Ascending aorta (tissue), 2 donors: ENCODE data around the gene MTM1. TPM values are rescaled to one million over a fixed set of nuclear protein-coding genes. Genes with fewer than 3 reads are reported as not detected.
A peak's percentile ranks its signal among the peaks of the same experiment; 100 is the strongest.

Source experiments
- DNase-seq, 2 donors: peaks; one replicate each; pipeline ENCODE4 v3.0.0-alpha.2; 2019; ENCODE audit warnings: low spot score in 2 of 2
- H3K27ac ChIP-seq, 2 donors: fragments of 200-600 bp; sonication (generic); one replicate each; pipeline ENCODE4 v1.5.1; 2016 to 2017; ENCODE audit warnings: mild to moderate bottlenecking in 1 of 2
- H3K27me3 ChIP-seq: fragments of 200-600 bp; sonication (generic); one replicate; pipeline ENCODE4 v1.5.1; 2017
- H3K36me3 ChIP-seq, 2 donors: fragments of 200-600 bp; sonication (generic); one replicate each; pipeline ENCODE4 v1.5.1; 2016
- H3K4me1 ChIP-seq, 2 donors: fragments of 200-600 bp; sonication (generic); one replicate each; pipeline ENCODE4 v1.5.1; 2016 to 2017; ENCODE audit warnings: mild to moderate bottlenecking in 1 of 2
- H3K4me3 ChIP-seq, 2 donors: fragments of 200-600 bp; sonication (generic); one replicate each; pipeline ENCODE4 v1.5.1; 2016 to 2017; ENCODE audit warnings: mild to moderate bottlenecking in 1 of 2
- H3K9me3 ChIP-seq, 2 donors: fragments of 200-600 bp; sonication (generic); one replicate each; pipeline ENCODE4 v1.5.1; 2016
- intact Hi-C: fragments of 100-400 bp; cut with DNase I; formaldehyde crosslinking; loops from one replicate; pipeline ENCODE4 v1.15.1; 2023
- total RNA-seq: library from RNA; depleted of rRNA; stranded (reverse); fragments of >200 nt; gene quantifications from one replicate; pipeline ENCODE4 v1.1.0, GENCODE V29; 2016
- TF ChIP-seq, protein P1 (sequence below), 3 experiments: fragments of 200-600 bp in 2 of 3; fragments of 450-650 bp in 1 of 3; sonication (generic) in 2 of 3; IDR thresholded peaks; one replicate each; pipeline ENCODE4 v1.5.1; 2016 to 2019; ENCODE audit warnings: antibody characterized with exemption in 3 of 3, mild to moderate bottlenecking in 1 of 3, moderate library complexity in 1 of 3

MTM1 gene
- total RNA-seq, 1 donor from 2014 or later = 7.3 TPM

DNA sequence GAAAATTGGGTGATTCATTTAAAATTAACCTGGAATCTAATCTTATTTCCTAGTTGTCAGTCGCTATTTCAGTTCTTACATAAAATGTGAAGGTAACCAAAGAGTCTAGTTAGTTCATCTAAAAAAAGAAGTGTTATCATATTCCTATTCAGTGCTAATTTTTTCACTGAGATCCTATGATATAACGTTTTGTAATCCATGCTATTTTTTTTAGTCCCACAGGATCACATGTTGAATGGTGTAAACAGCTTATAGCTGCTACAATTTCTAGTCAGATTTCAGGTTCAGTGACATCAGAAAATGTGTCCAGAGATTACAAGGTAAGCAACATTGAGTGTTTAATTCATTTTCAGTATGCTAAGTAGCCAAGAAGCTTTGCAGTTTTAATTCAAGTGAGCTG lies 130.6 kb downstream of the MTM1 start:
- no peaks in the 10 kb centered on the region for H3K9me3 ChIP-seq
- TF ChIP-seq, protein P1, sequence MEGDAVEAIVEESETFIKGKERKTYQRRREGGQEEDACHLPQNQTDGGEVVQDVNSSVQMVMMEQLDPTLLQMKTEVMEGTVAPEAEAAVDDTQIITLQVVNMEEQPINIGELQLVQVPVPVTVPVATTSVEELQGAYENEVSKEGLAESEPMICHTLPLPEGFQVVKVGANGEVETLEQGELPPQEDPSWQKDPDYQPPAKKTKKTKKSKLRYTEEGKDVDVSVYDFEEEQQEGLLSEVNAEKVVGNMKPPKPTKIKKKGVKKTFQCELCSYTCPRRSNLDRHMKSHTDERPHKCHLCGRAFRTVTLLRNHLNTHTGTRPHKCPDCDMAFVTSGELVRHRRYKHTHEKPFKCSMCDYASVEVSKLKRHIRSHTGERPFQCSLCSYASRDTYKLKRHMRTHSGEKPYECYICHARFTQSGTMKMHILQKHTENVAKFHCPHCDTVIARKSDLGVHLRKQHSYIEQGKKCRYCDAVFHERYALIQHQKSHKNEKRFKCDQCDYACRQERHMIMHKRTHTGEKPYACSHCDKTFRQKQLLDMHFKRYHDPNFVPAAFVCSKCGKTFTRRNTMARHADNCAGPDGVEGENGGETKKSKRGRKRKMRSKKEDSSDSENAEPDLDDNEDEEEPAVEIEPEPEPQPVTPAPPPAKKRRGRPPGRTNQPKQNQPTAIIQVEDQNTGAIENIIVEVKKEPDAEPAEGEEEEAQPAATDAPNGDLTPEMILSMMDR (IDR thresholded peaks at IDR 0.05) = no peak

DNA sequence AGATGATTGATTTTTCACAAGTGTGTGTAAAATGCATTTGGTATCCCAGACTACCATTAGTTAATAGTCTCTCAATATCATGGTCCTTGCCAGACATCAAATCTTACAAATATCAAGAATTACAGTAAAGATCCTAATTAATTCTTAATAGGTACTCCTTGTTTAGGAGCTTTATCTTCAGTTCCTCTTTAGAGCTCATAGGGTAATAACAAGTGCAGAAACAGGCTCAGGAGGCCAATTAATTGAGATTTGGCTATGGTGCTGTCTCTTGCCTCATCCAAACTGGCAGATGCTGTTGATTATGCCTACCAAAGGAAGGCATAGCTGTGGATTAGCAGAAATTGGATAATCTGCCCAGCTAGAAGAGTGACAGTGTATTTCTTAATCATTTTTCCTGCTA lies 131.7 kb downstream of the MTM1 start:
- peaks cover 0 to 8% of the 10 kb centered on the region in 2 donors for H3K4me1 ChIP-seq
- TF ChIP-seq, protein P1 (IDR thresholded peaks at IDR 0.05) = no peak
- no peaks in the 10 kb centered on the region for H3K9me3 ChIP-seq
- H3K4me3 ChIP-seq = no peak overlapping the region
- H3K36me3 ChIP-seq = no peaks in the 10 kb centered on the region
- no peaks in the 10 kb centered on the region for H3K27me3 ChIP-seq
- H3K27ac ChIP-seq = no peak overlapping the region
- DNase-seq = no peak
- intact Hi-C loops = no loop called here

More for the DNA sequence above, 130.6 kb downstream of the MTM1 start:
- H3K36me3 ChIP-seq = no peaks in the 10 kb centered on the region
- no peak overlapping the region for H3K27ac ChIP-seq
- no peak for DNase-seq
- peaks cover 0 to 4% of the 10 kb centered on the region in 2 donors for H3K4me1 ChIP-seq
- intact Hi-C loops = loop anchor here (10.0 kb wide), 3 partner anchors 184 to 696 kb away; partner anchors contain the start of genes MAMLD1 and VMA21
- H3K4me3 ChIP-seq = no peak overlapping the region
- H3K27me3 ChIP-seq = no peaks in the 10 kb centered on the region

DNA sequence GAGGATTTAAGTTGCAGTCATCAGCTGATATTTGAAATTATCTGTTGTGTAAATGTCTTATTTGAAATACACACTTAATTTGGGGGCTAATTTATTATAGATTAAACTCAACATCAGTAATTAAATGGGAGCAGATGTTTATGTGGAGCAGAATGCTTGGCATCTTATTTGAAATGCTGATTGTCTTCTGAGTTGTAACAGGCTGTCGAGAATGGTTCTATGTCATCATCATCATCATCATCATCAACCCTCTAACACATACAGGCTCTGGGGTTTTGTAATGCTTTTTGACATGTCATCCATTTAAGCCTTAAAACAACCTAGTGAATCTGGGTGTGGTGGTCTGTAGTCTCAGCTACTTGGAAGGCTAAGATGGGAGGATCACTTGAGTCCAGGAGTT lies 133.0 kb downstream of the MTM1 start:
- Histone ChIP-seq H3K36me3 (no peaks in the 10 kb centered on the region), H3K27me3 (no peaks in the 10 kb centered on the region), H3K4me1 (peaks cover 0 to 8% of the 10 kb centered on the region in 2 donors), H3K27ac (no peak overlapping the region), H3K9me3 (no peaks in the 10 kb centered on the region), H3K4me3 (no peak overlapping the region)
- TF ChIP-seq, protein P1 (IDR thresholded peaks at IDR 0.05) = no peak
- intact Hi-C loops = no loop called here
- no peak for DNase-seq

DNA sequence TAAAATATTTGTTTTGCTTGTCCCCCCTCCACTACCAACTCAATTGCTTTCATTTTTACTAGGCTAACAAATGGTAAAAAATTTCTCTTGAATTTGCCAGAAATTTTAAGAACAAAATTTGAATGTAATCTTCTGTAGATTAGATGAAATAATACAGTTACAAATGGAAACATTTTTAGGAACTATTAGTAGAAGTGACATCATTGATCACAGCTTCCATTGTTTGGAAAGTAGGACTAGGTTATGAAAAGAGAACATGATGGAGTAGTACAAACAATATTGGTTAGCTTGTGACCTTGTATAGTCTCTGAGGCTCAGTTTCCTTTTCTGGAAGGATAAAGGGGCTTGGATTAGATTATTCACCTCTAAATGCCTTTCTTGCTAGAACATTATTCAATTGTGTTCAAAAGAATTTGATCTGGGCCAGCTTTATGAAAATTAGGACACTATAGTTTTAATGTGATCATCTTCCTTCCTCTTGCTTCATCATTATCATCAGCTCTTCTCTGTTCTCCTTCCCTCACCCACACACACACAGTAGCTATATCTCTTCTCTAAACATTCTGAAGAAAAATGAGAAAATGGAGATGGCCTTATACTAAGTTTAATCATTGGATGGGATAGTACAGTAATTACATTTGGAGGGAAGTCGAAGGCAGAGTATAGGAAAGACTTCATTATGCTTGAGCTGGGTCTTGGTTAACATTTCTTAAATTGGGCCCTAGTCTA lies 134.7 kb downstream of the MTM1 start:
- DNase-seq = no peak
- TF ChIP-seq, protein P1 (IDR thresholded peaks at IDR 0.05) = no peak
- peak overlapping the region; percentile 83 to 88 for H3K27ac ChIP-seq
- no peaks in the 10 kb centered on the region for H3K27me3 ChIP-seq
- no peaks in the 10 kb centered on the region for H3K36me3 ChIP-seq
- no peaks in the 10 kb centered on the region for H3K9me3 ChIP-seq
- intact Hi-C loops = no loop called here
- no peak overlapping the region for H3K4me3 ChIP-seq
- H3K4me1 ChIP-seq = peaks cover 0 to 8% of the 10 kb centered on the region in 2 donors

DNA sequence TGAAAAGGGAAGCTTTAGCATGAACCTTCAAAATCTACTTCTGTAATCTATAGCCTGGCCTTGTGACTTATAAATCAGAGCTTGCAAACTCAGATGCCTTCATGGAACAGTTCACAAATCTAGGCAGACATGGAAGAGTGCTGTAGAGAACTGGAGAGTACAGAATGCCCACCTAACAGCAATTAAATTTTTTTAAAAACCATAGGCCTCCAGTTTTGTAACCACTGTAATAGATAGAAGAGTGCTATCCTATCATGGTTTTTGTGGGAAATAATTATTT lies 135.2 kb downstream of the MTM1 start:
- TF ChIP-seq, protein P1 (IDR thresholded peaks at IDR 0.05) = no peak
- DNase-seq = no peak
- intact Hi-C loops = no loop called here
- Histone ChIP-seq H3K27me3 (no peaks in the 10 kb centered on the region), H3K4me3 (no peak overlapping the region), H3K36me3 (no peaks in the 10 kb centered on the region), H3K9me3 (no peaks in the 10 kb centered on the region), H3K27ac (peak overlapping the region; percentile 83 to 88), H3K4me1 (peaks cover 0 to 8% of the 10 kb centered on the region in 2 donors)
